Suprapubic skin (tissue), 4 donors: ENCODE results near the gene ACVR1. TPM values are rescaled to one million over a fixed set of nuclear protein-coding genes. Genes with fewer than 3 reads are reported as not detected.

ENCODE experiments used
- DNase-seq, 2 donors: peaks; one replicate each; pipeline ENCODE4 v3.0.0-alpha.2; 2019; ENCODE audit warnings: low spot score in 2 of 2
- H3K27ac ChIP-seq: fragments of 200-600 bp; sonication (generic); one replicate; pipeline ENCODE4 v1.5.1; 2019
- H3K27me3 ChIP-seq: fragments of 200-600 bp; sonication (generic); one replicate; pipeline ENCODE4 v1.5.1; 2019
- H3K36me3 ChIP-seq: fragments of 200-600 bp; sonication (generic); one replicate; pipeline ENCODE4 v1.5.1; 2019
- H3K4me1 ChIP-seq: fragments of 200-600 bp; sonication (generic); one replicate; pipeline ENCODE4 v1.5.1; 2019
- H3K4me3 ChIP-seq: fragments of 200-600 bp; sonication (generic); one replicate; pipeline ENCODE4 v1.5.1; 2019; ENCODE audit warnings: mild to moderate bottlenecking
- H3K9me3 ChIP-seq: fragments of 200-600 bp; sonication (generic); one replicate; pipeline ENCODE4 v1.5.1; 2019
- EP300 ChIP-seq: sonication (generic); formaldehyde crosslinking; IDR thresholded peaks from one replicate; pipeline ENCODE4 v1.6.1; 2017; ENCODE audit warnings: antibody characterized with exemption
- POLR2A ChIP-seq, 2 donors: fragments of 450-650 bp; IDR thresholded peaks; one replicate each; pipeline ENCODE4 v1.6.1; 2017; ENCODE audit warnings: antibody characterized with exemption in 2 of 2, mild to moderate bottlenecking in 2 of 2, moderate library complexity in 2 of 2
- POLR2AphosphoS5 ChIP-seq, 3 donors: sonication (generic); formaldehyde crosslinking; IDR thresholded peaks; one replicate each; pipeline ENCODE4 v1.6.1; 2017; ENCODE audit warnings: antibody characterized with exemption in 3 of 3
- WGBS: methylation state at CpG from one replicate; pipeline ENCODE4 v1.1.5; 2018; 5-methylcytosine and 5-hydroxymethylcytosine counted together
- total RNA-seq, 4 donors: library from RNA; depleted of rRNA; stranded (reverse); fragments of >200 nt; gene quantifications; one replicate each; pipeline ENCODE4 v1.1.0, GENCODE V29; 2016
- TF ChIP-seq, protein P1 (sequence below), 2 donors: fragments of 200-600 bp in 1 of 2; fragments of 450-650 bp in 1 of 2; sonication (generic) in 1 of 2; IDR thresholded peaks; one replicate each; pipeline ENCODE4 v1.5.1; 2016 to 2019; ENCODE audit warnings: antibody characterized with exemption in 2 of 2, mild to moderate bottlenecking in 1 of 2, moderate library complexity in 1 of 2

ACVR1 gene
- total RNA-seq, 4 donors from 2014 or later, result 17.5 to 20.6 (median 18.5) TPM

DNA sequence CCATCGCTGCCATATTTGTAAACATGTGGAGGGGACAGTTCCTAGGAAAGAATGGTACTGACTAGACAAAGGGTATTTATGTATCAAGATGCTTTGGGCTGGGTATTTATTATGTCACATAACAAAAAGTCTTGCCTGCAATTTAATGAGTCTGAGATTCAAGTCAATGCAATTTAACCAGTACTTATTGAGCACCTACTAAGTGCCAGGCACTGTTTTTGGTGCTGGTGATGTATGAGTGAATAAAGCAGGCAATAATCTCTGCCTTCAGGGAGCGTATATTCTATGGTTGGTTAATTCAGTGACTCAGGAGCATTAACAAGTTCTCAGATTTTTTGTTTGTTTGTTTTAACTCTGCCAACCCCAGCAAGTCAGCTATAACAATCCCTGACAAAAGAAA, 24.6 kb upstream of the ACVR1 start:
- WGBS, result 90% methylated on average over 2 of the region's 2 CpGs
- DNase-seq, result no peak
- Histone ChIP-seq H3K4me1 (no peaks in the 10 kb centered on the region), H3K27ac (no peak overlapping the region), H3K9me3 (no peaks in the 10 kb centered on the region), H3K4me3 (no peak overlapping the region), H3K27me3 (no peaks in the 10 kb centered on the region), H3K36me3 (no peaks in the 10 kb centered on the region)
- no peak for TF ChIP-seq POLR2A (IDR thresholded peaks at IDR 0.05)
- TF ChIP-seq POLR2AphosphoS5 (IDR thresholded peaks at IDR 0.05), result no peak
- TF ChIP-seq, protein P1, sequence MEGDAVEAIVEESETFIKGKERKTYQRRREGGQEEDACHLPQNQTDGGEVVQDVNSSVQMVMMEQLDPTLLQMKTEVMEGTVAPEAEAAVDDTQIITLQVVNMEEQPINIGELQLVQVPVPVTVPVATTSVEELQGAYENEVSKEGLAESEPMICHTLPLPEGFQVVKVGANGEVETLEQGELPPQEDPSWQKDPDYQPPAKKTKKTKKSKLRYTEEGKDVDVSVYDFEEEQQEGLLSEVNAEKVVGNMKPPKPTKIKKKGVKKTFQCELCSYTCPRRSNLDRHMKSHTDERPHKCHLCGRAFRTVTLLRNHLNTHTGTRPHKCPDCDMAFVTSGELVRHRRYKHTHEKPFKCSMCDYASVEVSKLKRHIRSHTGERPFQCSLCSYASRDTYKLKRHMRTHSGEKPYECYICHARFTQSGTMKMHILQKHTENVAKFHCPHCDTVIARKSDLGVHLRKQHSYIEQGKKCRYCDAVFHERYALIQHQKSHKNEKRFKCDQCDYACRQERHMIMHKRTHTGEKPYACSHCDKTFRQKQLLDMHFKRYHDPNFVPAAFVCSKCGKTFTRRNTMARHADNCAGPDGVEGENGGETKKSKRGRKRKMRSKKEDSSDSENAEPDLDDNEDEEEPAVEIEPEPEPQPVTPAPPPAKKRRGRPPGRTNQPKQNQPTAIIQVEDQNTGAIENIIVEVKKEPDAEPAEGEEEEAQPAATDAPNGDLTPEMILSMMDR (IDR thresholded peaks at IDR 0.05), result no peak
- no peak for TF ChIP-seq EP300

DNA sequence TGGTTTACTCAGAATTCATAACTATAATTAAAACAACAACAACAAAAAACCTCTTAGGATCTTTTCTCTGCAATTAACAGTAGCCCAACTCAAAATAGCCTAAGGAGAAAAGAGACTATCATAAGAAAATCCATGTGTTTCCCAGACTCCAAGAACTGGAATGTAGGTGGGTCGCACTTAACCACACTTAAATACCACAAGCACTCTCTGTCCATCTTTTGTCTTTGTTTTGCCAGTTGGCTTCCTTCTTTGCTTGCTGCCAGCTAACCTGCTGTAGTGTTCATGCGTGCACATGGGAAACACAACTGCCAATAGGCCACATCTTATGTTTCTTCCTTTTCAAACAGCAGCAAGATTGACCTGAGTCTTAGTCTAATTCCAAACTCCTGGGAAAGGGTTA, 24.1 kb upstream of the ACVR1 start:
- no peak for DNase-seq
- no peak overlapping the region for H3K27ac ChIP-seq
- WGBS, result 95% methylated on average over 2 of the region's 2 CpGs

DNA sequence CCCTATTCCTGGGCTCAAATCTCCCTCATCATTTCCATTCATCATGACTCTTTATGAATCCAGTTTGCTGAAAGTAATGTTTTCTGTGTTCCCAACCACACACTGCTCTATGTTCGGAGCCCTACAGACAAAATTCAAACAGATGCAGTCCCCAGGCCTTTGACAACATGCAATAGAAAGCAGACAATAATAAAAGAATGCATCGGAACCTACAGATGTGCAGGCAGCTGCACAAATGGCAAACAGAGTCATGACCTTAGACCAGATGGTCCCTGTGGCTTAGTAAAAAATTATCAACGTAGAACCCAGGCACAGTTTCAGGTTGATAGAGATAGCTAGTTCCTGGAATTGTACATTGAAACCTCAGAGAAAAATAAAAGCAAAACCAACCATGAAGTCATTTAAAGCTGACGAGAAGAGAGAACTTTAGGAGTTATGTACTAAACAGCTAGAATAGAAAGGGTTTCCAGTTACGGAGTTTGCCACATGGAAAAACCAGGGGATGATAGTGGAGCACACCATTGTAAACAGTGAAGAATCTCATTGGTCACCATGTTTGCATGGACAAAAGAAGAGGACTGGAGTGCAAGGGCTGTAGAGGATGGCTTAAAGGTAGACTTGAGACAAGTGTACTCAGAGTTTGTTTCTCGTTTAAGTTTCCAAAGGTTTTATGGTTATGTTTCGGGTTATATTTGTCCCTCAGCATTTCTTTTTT, 23.2 kb upstream of the ACVR1 start:
- DNase-seq, result no peak
- Histone ChIP-seq H3K27ac (no peak overlapping the region), H3K9me3 (no peaks in the 10 kb centered on the region), H3K27me3 (no peaks in the 10 kb centered on the region), H3K4me1 (no peaks in the 10 kb centered on the region), H3K4me3 (no peak overlapping the region), H3K36me3 (no peaks in the 10 kb centered on the region)
- TF ChIP-seq POLR2A (IDR thresholded peaks at IDR 0.05) (no peak), POLR2AphosphoS5 (IDR thresholded peaks at IDR 0.05) (no peak), EP300 (no peak)
- TF ChIP-seq, protein P1 (IDR thresholded peaks at IDR 0.05), result no peak
- 86% methylated on average over 7 of the region's 7 CpGs for WGBS

More for the DNA sequence above, 24.1 kb upstream of the ACVR1 start:
- no peaks in the 10 kb centered on the region for H3K27me3 ChIP-seq
- H3K4me1 ChIP-seq, result no peaks in the 10 kb centered on the region
- TF ChIP-seq POLR2AphosphoS5 (IDR thresholded peaks at IDR 0.05) (no peak), POLR2A (IDR thresholded peaks at IDR 0.05) (no peak), EP300 (no peak)
- TF ChIP-seq, protein P1 (IDR thresholded peaks at IDR 0.05), result no peak
- H3K4me3 ChIP-seq, result no peak overlapping the region
- H3K9me3 ChIP-seq, result no peaks in the 10 kb centered on the region
- no peaks in the 10 kb centered on the region for H3K36me3 ChIP-seq

DNA sequence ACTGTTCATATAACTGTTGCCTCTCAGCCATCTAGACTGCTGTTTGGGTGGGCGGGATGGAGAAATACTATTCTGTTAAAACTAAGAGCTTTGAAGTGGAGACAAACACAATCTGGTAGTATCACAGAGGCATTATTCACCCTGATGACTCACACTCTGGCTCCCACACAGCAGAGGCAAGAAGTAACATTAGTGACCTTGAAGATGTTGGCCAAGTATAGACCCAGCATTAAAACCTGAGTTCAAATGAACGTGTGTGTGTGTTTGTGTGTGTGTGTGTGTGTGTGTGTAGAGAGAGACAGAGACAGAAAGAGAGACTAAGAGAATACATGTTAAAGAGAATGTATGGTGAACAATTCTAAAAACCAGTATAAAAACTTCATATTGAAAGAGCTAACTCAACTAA, 22.5 kb upstream of the ACVR1 start:
- no peak for TF ChIP-seq POLR2A (IDR thresholded peaks at IDR 0.05)
- TF ChIP-seq, protein P1 (IDR thresholded peaks at IDR 0.05), result no peak
- no peak for TF ChIP-seq POLR2AphosphoS5 (IDR thresholded peaks at IDR 0.05)
- H3K27ac ChIP-seq, result no peak overlapping the region
- H3K4me3 ChIP-seq, result no peak overlapping the region
- H3K9me3 ChIP-seq, result no peaks in the 10 kb centered on the region
- no peaks in the 10 kb centered on the region for H3K27me3 ChIP-seq
- H3K36me3 ChIP-seq, result no peaks in the 10 kb centered on the region
- DNase-seq, result no peak
- H3K4me1 ChIP-seq, result no peaks in the 10 kb centered on the region
- WGBS, result 46% methylated on average over 2 of the region's 2 CpGs

DNA sequence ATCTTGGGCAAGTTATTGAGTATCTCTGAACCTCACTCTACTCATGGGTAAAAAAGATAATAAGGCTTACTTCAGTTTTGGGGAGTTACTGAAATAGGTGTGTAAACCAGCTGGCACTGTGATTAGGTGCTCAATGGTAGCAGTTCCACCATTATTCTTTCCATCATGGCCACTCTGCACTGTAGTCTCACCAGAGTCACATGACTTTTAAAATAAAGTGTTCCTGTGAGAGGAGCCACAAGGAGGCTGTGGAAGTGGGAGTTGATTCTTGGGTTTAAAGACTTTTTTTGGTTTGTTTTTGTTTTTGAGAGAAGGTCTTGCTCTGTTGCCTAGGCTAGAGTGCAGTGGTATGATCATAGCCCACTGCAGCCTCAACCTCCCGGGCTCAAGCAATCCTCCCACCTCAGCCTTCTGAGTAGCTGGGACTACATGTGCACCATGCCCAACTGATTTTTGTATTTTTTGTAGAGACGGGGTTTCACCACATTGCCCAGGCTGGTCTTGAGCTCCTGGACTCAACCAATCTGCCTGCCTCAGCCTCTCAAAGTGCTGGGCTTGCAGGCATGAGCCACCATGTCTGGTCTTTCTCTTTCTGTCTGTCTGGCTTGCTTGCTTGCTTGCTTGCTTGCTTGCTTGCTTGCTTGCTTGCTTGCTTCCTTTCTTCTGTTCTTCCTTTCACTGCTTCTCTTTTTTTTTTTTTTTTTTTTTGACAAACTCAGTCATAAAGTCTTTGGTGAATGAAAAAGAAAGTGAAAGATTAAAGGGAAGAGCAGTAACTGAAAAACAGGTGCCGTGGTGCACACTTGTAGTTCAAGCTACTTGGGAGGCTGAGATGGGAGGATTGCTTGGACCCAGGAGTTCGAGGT, 21.2 kb upstream of the ACVR1 start:
- Histone ChIP-seq H3K36me3 (no peaks in the 10 kb centered on the region), H3K4me1 (no peaks in the 10 kb centered on the region), H3K9me3 (no peaks in the 10 kb centered on the region), H3K4me3 (no peak overlapping the region), H3K27me3 (no peaks in the 10 kb centered on the region), H3K27ac (no peak overlapping the region)
- 82% methylated on average over 4 of the region's 4 CpGs for WGBS
- DNase-seq, result no peak
- TF ChIP-seq, protein P1 (IDR thresholded peaks at IDR 0.05), result no peak
- no peak for TF ChIP-seq POLR2AphosphoS5 (IDR thresholded peaks at IDR 0.05)
- no peak for TF ChIP-seq EP300
- TF ChIP-seq POLR2A (IDR thresholded peaks at IDR 0.05), result no peak
